K562 (cell line): ENCODE results near the gene CTTNBP2NL. TPM values are rescaled to one million over a fixed set of nuclear protein-coding genes. Genes with fewer than 3 reads are reported as not detected.

Experiments used
- GATAD2A ChIP-seq: fragments of 450-650 bp; IDR thresholded peaks from 2 replicates; pipeline ENCODE4 v1.6.1; 2017
- KDM1A ChIP-seq, 2 experiments: fragments of 450-650 bp; IDR thresholded peaks; 2 replicates each; pipeline ENCODE4 v1.6.1; 2016; ENCODE audit warnings: mild to moderate bottlenecking in 2 of 2
- MAFG ChIP-seq: fragments of 450-650 bp; conservative IDR thresholded peaks from 2 replicates; pipeline ENCODE4 v1.6.1; 2016; ENCODE audit warnings: missing genetic modification characterization, missing compliant biosample characterization
- MECOM ChIP-seq: fragments of 250-450 bp; sonication (Bioruptor Pico); IDR thresholded peaks from 2 replicates; pipeline ENCODE4 v1.8.0; 2022; ENCODE audit warnings: inconsistent platforms
- MEIS2 ChIP-seq: fragments of 450-650 bp; IDR thresholded peaks from 2 replicates; pipeline ENCODE4 v1.6.1; 2014; ENCODE audit warnings: mild to moderate bottlenecking; ENCODE audit not compliant: partially characterized antibody
- NCOR1 ChIP-seq: fragments of 450-650 bp; IDR thresholded peaks from 2 replicates; pipeline ENCODE4 v1.6.1; 2016; ENCODE audit warnings: mild to moderate bottlenecking, moderate library complexity
- TEAD4 ChIP-seq, 2 experiments: sonication (generic) in 1 of 2; formaldehyde crosslinking in 1 of 2; IDR thresholded peaks; 2 replicates each; pipeline versions ENCODE4 v1.6.1 to v1.8.0; 2012 to 2022; ENCODE audit warnings: borderline replicate concordance in 1 of 2, inconsistent platforms in 1 of 2, low read length in 1 of 2, mild to moderate bottlenecking in 1 of 2, missing genetic modification reagents in 1 of 2
- ZNF224 ChIP-seq: sonication (generic); formaldehyde crosslinking; IDR thresholded peaks from 2 replicates; pipeline ENCODE4 v1.8.0; 2022; ENCODE audit warnings: mild to moderate bottlenecking, missing genetic modification reagents
- ZNF436 ChIP-seq: fragments of 250-450, 450-650 bp; sonication (Bioruptor Pico); formaldehyde crosslinking; IDR thresholded peaks from 2 replicates; pipeline ENCODE4 v1.7.0; 2020; ENCODE audit warnings: mild to moderate bottlenecking
- ZNF586 ChIP-seq: fragments of 450-650 bp; formaldehyde crosslinking; conservative IDR thresholded peaks from 2 replicates; pipeline ENCODE4 v1.4.0; 2020; ENCODE audit warnings: mild to moderate bottlenecking, moderate library complexity
- polyA plus RNA-seq, 8 experiments: library from polyadenylated mRNA; depleted of rRNA in 4 of 8; stranded (reverse) in 5 of 8; unstranded in 3 of 8; fragments of >200 nt; fragmentation: Nextera tagmentation in 2 of 8; fragmentation: Illumina TruSeq in 1 of 8; extraction: Ambion mirVana in 2 of 8; extraction: Trizol in 1 of 8; gene quantifications; 2 replicates each; pipeline versions ENCODE4 v1.2.1 to v1.2.3, GENCODE V29; 2011 to 2014; ENCODE audit warnings: inconsistent platforms in 1 of 8, missing spikeins in 1 of 8
- total RNA-seq, 7 experiments: library from RNA; depleted of rRNA in 6 of 7; stranded (reverse); fragments of >200 nt in 6 of 7; fragmentation: Illumina TruSeq in 2 of 7; extraction: Trizol in 2 of 7; gene quantifications; 2 replicates each; pipeline versions ENCODE4 v1.2.1 to v1.2.3, GENCODE V29; 2011 to 2021; ENCODE audit warnings: low replicate concordance in 1 of 7
- TF ChIP-seq, protein P1 (sequence below), 2 experiments: IDR thresholded peaks; 2 replicates each; pipeline ENCODE4 v1.6.1; 2011; ENCODE audit warnings: borderline replicate concordance in 1 of 2, control low read depth in 1 of 2, low read depth in 1 of 2, low read length in 1 of 2, mild to moderate bottlenecking in 1 of 2, mixed read lengths in 1 of 2, moderate library complexity in 1 of 2; ENCODE audit not compliant: insufficient read depth in 1 of 2, insufficient read length in 1 of 2, poor library complexity in 1 of 2, severe bottlenecking in 1 of 2; ENCODE audit errors: extremely low read depth in 1 of 2
- TF ChIP-seq, protein P2 (sequence below): sonication (generic); formaldehyde crosslinking; IDR thresholded peaks from 2 replicates; pipeline ENCODE4 v1.8.1; 2023; ENCODE audit warnings: mild to moderate bottlenecking, missing genetic modification reagents
- TF ChIP-seq, protein P3 (sequence below), 2 experiments: fragments of 450-650 bp; formaldehyde crosslinking in 1 of 2; IDR thresholded peaks; 2 replicates each; pipeline versions ENCODE4 v1.4.0 to v1.6.1; 2014 to 2020; ENCODE audit warnings: mild to moderate bottlenecking in 2 of 2, borderline replicate concordance in 1 of 2, low read depth in 1 of 2
- TF ChIP-seq, protein P4 (sequence below), 2 experiments: fragments of 450-650 bp; conservative IDR thresholded peaks; 2 replicates each; pipeline ENCODE4 v1.6.1; 2017; ENCODE audit warnings: mild to moderate bottlenecking in 2 of 2, moderate library complexity in 2 of 2

Gene CTTNBP2NL
- total and polyA plus RNA-seq, 9 of the 15 experiments (the other 6 are each of a cell fraction or from before 2014, with no cell fraction given): 0.27 to 1.4 (median 0.62) TPM

DNA sequence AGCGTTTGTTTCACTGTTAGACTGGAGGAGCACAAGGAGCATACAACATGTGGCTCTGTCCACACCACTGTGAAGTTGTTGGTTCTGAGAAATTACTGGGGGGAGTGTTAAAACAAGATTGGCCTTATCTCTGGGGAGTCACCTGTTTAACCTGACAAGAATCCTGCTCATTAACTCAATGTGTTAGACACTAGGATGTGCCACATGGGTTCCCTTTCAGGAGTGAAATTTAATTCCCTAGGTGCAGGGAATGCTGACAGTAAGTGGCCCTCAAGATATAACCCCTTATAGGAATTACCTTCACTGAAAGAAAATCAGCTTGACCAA is 66.9 kb downstream of the CTTNBP2NL start (continued):
- TF ChIP-seq, protein P1, sequence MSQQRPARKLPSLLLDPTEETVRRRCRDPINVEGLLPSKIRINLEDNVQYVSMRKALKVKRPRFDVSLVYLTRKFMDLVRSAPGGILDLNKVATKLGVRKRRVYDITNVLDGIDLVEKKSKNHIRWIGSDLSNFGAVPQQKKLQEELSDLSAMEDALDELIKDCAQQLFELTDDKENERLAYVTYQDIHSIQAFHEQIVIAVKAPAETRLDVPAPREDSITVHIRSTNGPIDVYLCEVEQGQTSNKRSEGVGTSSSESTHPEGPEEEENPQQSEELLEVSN (IDR thresholded peaks at IDR 0.05; ENCODE audit: borderline replicate concordance in 1 of 2, extremely low read depth in 1 of 2, insufficient read depth in 1 of 2, insufficient read length in 1 of 2, low read depth in 1 of 2, low read length in 1 of 2, poor library complexity in 1 of 2, severe bottlenecking in 1 of 2): peak in 1 of 2 experiments; percentile 57
- TF ChIP-seq, protein P2, sequence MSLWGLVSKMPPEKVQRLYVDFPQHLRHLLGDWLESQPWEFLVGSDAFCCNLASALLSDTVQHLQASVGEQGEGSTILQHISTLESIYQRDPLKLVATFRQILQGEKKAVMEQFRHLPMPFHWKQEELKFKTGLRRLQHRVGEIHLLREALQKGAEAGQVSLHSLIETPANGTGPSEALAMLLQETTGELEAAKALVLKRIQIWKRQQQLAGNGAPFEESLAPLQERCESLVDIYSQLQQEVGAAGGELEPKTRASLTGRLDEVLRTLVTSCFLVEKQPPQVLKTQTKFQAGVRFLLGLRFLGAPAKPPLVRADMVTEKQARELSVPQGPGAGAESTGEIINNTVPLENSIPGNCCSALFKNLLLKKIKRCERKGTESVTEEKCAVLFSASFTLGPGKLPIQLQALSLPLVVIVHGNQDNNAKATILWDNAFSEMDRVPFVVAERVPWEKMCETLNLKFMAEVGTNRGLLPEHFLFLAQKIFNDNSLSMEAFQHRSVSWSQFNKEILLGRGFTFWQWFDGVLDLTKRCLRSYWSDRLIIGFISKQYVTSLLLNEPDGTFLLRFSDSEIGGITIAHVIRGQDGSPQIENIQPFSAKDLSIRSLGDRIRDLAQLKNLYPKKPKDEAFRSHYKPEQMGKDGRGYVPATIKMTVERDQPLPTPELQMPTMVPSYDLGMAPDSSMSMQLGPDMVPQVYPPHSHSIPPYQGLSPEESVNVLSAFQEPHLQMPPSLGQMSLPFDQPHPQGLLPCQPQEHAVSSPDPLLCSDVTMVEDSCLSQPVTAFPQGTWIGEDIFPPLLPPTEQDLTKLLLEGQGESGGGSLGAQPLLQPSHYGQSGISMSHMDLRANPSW (CRISPR knock-in tag): no peak
- TF ChIP-seq, protein P3, sequence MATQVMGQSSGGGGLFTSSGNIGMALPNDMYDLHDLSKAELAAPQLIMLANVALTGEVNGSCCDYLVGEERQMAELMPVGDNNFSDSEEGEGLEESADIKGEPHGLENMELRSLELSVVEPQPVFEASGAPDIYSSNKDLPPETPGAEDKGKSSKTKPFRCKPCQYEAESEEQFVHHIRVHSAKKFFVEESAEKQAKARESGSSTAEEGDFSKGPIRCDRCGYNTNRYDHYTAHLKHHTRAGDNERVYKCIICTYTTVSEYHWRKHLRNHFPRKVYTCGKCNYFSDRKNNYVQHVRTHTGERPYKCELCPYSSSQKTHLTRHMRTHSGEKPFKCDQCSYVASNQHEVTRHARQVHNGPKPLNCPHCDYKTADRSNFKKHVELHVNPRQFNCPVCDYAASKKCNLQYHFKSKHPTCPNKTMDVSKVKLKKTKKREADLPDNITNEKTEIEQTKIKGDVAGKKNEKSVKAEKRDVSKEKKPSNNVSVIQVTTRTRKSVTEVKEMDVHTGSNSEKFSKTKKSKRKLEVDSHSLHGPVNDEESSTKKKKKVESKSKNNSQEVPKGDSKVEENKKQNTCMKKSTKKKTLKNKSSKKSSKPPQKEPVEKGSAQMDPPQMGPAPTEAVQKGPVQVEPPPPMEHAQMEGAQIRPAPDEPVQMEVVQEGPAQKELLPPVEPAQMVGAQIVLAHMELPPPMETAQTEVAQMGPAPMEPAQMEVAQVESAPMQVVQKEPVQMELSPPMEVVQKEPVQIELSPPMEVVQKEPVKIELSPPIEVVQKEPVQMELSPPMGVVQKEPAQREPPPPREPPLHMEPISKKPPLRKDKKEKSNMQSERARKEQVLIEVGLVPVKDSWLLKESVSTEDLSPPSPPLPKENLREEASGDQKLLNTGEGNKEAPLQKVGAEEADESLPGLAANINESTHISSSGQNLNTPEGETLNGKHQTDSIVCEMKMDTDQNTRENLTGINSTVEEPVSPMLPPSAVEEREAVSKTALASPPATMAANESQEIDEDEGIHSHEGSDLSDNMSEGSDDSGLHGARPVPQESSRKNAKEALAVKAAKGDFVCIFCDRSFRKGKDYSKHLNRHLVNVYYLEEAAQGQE (IDR thresholded peaks at IDR 0.05; ENCODE audit: borderline replicate concordance): 0 out of 2 replicates have a peak, but pooled peaks have one; percentile 28
- TF ChIP-seq, protein P3 (CRISPR knock-in tag; IDR thresholded peaks at IDR 0.05; ENCODE audit: low read depth): no peak
- TF ChIP-seq ZNF224 (CRISPR knock-in tag): no peak
- 0 out of 2 replicates have a peak, but pooled peaks have one; percentile 60 for TF ChIP-seq MECOM (CRISPR knock-in tag)
- TF ChIP-seq GATAD2A: peak; percentile 45; the same call in 1 of the 2 replicates
- no peak for TF ChIP-seq ZNF436 (CRISPR knock-in tag)
- TF ChIP-seq MEIS2: peak; percentile 71
- TF ChIP-seq MAFG: no peak
- TF ChIP-seq NCOR1: peak; percentile 83
- peak; percentile 51 to 62; a peak in 3 of 4 replicates for TF ChIP-seq KDM1A (IDR thresholded peaks at IDR 0.05)
- TF ChIP-seq ZNF586 (CRISPR knock-in tag): no peak
- TF ChIP-seq, protein P4, sequence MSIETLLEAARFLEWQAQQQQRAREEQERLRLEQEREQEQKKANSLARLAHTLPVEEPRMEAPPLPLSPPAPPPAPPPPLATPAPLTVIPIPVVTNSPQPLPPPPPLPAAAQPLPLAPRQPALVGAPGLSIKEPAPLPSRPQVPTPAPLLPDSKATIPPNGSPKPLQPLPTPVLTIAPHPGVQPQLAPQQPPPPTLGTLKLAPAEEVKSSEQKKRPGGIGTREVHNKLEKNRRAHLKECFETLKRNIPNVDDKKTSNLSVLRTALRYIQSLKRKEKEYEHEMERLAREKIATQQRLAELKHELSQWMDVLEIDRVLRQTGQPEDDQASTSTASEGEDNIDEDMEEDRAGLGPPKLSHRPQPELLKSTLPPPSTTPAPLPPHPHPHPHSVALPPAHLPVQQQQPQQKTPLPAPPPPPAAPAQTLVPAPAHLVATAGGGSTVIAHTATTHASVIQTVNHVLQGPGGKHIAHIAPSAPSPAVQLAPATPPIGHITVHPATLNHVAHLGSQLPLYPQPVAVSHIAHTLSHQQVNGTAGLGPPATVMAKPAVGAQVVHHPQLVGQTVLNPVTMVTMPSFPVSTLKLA (conservative IDR thresholded peaks at IDR 0.05): peak in 1 of 2 experiments; percentile 73; a peak in 3 of 4 replicates
- TF ChIP-seq TEAD4 (IDR thresholded peaks at IDR 0.05; ENCODE audit: low read length): peak; percentile 91
- no peak for TF ChIP-seq TEAD4 (CRISPR knock-in tag; IDR thresholded peaks at IDR 0.05; ENCODE audit: borderline replicate concordance)
